H9 (cell line): Measurements from ENCODE around the gene CATSPER1. TPM values are rescaled to one million over a fixed set of nuclear protein-coding genes. Genes with fewer than 3 reads are reported as not detected.

Source experiments
- DNase-seq: peaks from one replicate; pipeline ENCODE4 v3.0.0-alpha.2; 2017
- H2AFZ ChIP-seq: one replicate; pipeline ENCODE4 v1.6.1; 2013; ENCODE audit warnings: mild to moderate bottlenecking, low read length, control low read depth, moderate library complexity
- H2AK5ac ChIP-seq: 2 replicates; pipeline ENCODE4 v1.6.1; 2013; ENCODE audit warnings: low read length, control low read depth, mixed read lengths; ENCODE audit not compliant: insufficient read length
- H2BK120ac ChIP-seq: one replicate; pipeline ENCODE4 v1.6.1; 2013; ENCODE audit warnings: low read depth, mild to moderate bottlenecking, low read length, control low read depth, inconsistent platforms; ENCODE audit not compliant: poor library complexity, severe bottlenecking
- H2BK12ac ChIP-seq: 2 replicates; pipeline ENCODE4 v1.6.1; 2013; ENCODE audit warnings: low read length, control low read depth, mixed read lengths, low read depth; ENCODE audit not compliant: insufficient read length
- H2BK15ac ChIP-seq: 2 replicates; pipeline ENCODE4 v1.6.1; 2013; ENCODE audit warnings: low read depth, low read length, control low read depth
- H2BK20ac ChIP-seq: one replicate; pipeline ENCODE4 v1.6.1; 2013; ENCODE audit warnings: low read depth, mild to moderate bottlenecking, low read length, control low read depth, inconsistent platforms; ENCODE audit not compliant: poor library complexity, severe bottlenecking
- H2BK5ac ChIP-seq: 2 replicates; pipeline ENCODE4 v1.6.1; 2013; ENCODE audit warnings: low read length, control low read depth, mixed read lengths; ENCODE audit not compliant: insufficient read length
- H3K14ac ChIP-seq: 2 replicates; pipeline ENCODE4 v1.6.1; 2013; ENCODE audit warnings: low read length, control low read depth; ENCODE audit not compliant: insufficient read depth
- H3K18ac ChIP-seq: 2 replicates; pipeline ENCODE4 v1.6.1; 2013; ENCODE audit warnings: low read depth, mild to moderate bottlenecking, mixed read lengths, low read length, control low read depth; ENCODE audit not compliant: insufficient read length
- H3K23ac ChIP-seq: 2 replicates; pipeline ENCODE4 v1.6.1; 2013; ENCODE audit warnings: low read length, control low read depth, mixed read lengths, low read depth; ENCODE audit not compliant: insufficient read length
- H3K23me2 ChIP-seq: 2 replicates; pipeline ENCODE4 v1.6.1; 2013; ENCODE audit warnings: low read depth, mild to moderate bottlenecking, mixed read lengths, low read length, control low read depth; ENCODE audit not compliant: insufficient read length, poor library complexity, severe bottlenecking
- H3K27ac ChIP-seq: 2 replicates; pipeline ENCODE4 v1.5.1; 2013; ENCODE audit warnings: low read length, control low read depth, mixed read lengths, low read depth; ENCODE audit not compliant: insufficient read length
- H3K27me3 ChIP-seq: 2 replicates; pipeline ENCODE4 v1.6.1; 2013; ENCODE audit warnings: low read length, control low read depth, inconsistent platforms; ENCODE audit not compliant: insufficient read depth
- H3K4ac ChIP-seq: 2 replicates; pipeline ENCODE4 v1.6.1; 2013; ENCODE audit warnings: low read depth, mild to moderate bottlenecking, control low read depth, inconsistent platforms, low read length, moderate library complexity
- H3K4me1 ChIP-seq: 2 replicates; pipeline ENCODE4 v1.6.1; 2013; ENCODE audit warnings: low read length, control low read depth, inconsistent platforms; ENCODE audit not compliant: insufficient read depth
- H3K4me2 ChIP-seq: 2 replicates; pipeline ENCODE4 v1.6.1; 2013; ENCODE audit warnings: low read length, control low read depth, mixed read lengths; ENCODE audit not compliant: insufficient read length, insufficient read depth
- H3K56ac ChIP-seq: 2 replicates; pipeline ENCODE4 v1.6.1; 2013; ENCODE audit warnings: low read depth, mild to moderate bottlenecking, mixed read lengths, low read length, control low read depth; ENCODE audit not compliant: insufficient read length
- H3K79me1 ChIP-seq: 2 replicates; pipeline ENCODE4 v1.6.1; 2013; ENCODE audit warnings: low read depth, mild to moderate bottlenecking, moderate library complexity, low read length, control low read depth, inconsistent platforms; ENCODE audit not compliant: insufficient read depth, poor library complexity, severe bottlenecking
- H3K79me2 ChIP-seq: 2 replicates; pipeline ENCODE4 v1.6.1; 2013; ENCODE audit warnings: low read length, control low read depth, inconsistent platforms; ENCODE audit not compliant: insufficient read depth
- H3K9ac ChIP-seq: 2 replicates; pipeline ENCODE4 v1.6.1; 2013; ENCODE audit warnings: low read length, control low read depth, mixed read lengths; ENCODE audit not compliant: insufficient read length; ENCODE audit errors: extremely low read depth
- H3K9me3 ChIP-seq: one replicate; pipeline ENCODE4 v1.6.1; 2013; ENCODE audit warnings: low read depth, low read length, inconsistent platforms; ENCODE audit not compliant: control insufficient read depth
- H3T11ph ChIP-seq: one replicate; pipeline ENCODE4 v1.6.1; 2013; ENCODE audit warnings: mild to moderate bottlenecking, low read length, control low read depth, inconsistent platforms
- H4K20me1 ChIP-seq: one replicate; pipeline ENCODE4 v1.6.1; 2013; ENCODE audit not compliant: control insufficient read depth, insufficient read length, insufficient read depth
- H4K5ac ChIP-seq: 2 replicates; pipeline ENCODE4 v1.6.1; 2013; ENCODE audit warnings: low read depth, mild to moderate bottlenecking, mixed read lengths, low read length, control low read depth; ENCODE audit not compliant: insufficient read length
- H4K8ac ChIP-seq: replicated peaks from 2 replicates; pipeline ENCODE4 v1.6.1; 2013; ENCODE audit warnings: low read length, control low read depth, mixed read lengths, low read depth; ENCODE audit not compliant: insufficient read length
- H4K91ac ChIP-seq: 2 replicates; pipeline ENCODE4 v1.6.1; 2013; ENCODE audit warnings: low read depth, mild to moderate bottlenecking, moderate library complexity, mixed read lengths, low read length, control low read depth; ENCODE audit not compliant: insufficient read length
- H3K27ac Mint-ChIP-seq, 3 experiments: 2 replicates in 2 of 3; 3 replicates in 1 of 3; pipeline ENCODE4 v1.8.0; 2020 to 2021; ENCODE audit warnings: mixed read lengths in 3 of 3, mild to moderate bottlenecking in 1 of 3, moderate library complexity in 1 of 3
- H3K27me3 Mint-ChIP-seq: 2 replicates; pipeline ENCODE4 v1.8.0; 2021; ENCODE audit warnings: low read depth, mild to moderate bottlenecking, moderate library complexity, mixed read lengths
- H3K36me3 Mint-ChIP-seq, 3 experiments: 2 replicates in 2 of 3; 3 replicates in 1 of 3; pipeline ENCODE4 v1.8.0; 2020 to 2021; ENCODE audit warnings: low read depth in 3 of 3, mixed read lengths in 3 of 3; ENCODE audit not compliant: insufficient read depth in 1 of 3
- H3K4me1 Mint-ChIP-seq, 2 experiments: 2 replicates each; pipeline ENCODE4 v1.8.0; 2020; ENCODE audit warnings: mixed read lengths in 2 of 2
- H3K4me3 Mint-ChIP-seq, 2 experiments: 2 replicates in 1 of 2; 3 replicates in 1 of 2; pipeline ENCODE4 v1.8.0; 2020 to 2021; ENCODE audit warnings: mild to moderate bottlenecking in 2 of 2, mixed read lengths in 2 of 2, moderate library complexity in 1 of 2
- H3K9me3 Mint-ChIP-seq, 2 experiments: 2 replicates in 1 of 2; 3 replicates in 1 of 2; pipeline ENCODE4 v1.8.0; 2020; ENCODE audit warnings: mild to moderate bottlenecking in 2 of 2, mixed read lengths in 2 of 2, moderate library complexity in 1 of 2
- CTCF ChIP-seq: fragments of 200-600 bp; sonication (generic); conservative IDR thresholded peaks from 3 replicates; pipeline ENCODE4 v1.8.0; 2021; ENCODE audit warnings: antibody characterized with exemption, mild to moderate bottlenecking
- WGBS: extraction: QIAGEN DNeasy Blood & Tissue Kit; methylation state at CpG from one replicate; pipeline ENCODE4 v1.1.7; 2013; ENCODE audit warnings: missing lambda C conversion rate, low lambda C conversion rate, mixed read lengths; ENCODE audit not compliant: insufficient read length; ENCODE audit errors: extremely low coverage; 5-methylcytosine and 5-hydroxymethylcytosine counted together
- total RNA-seq: library from RNA; stranded (reverse); gene quantifications from 2 replicates; pipeline ENCODE4 v1.2.1, GENCODE V29; 2021

CATSPER1 gene
- total RNA-seq, 1 experiment from 2014 or later: not detected

GRCh38 chr11:66051371-66051765 is 25.1 kb upstream of the CATSPER1 start:
- Mint-ChIP-seq H3K36me3 (peaks cover 22 to 36% (median 35%) of the 10 kb centered on the region in 3 experiments), H3K4me3 (peak overlapping the region; percentile 95 to 99), H3K27ac (peak overlapping the region; percentile 34 to 97 (median 93); a peak in 6 of 7 replicates), H3K9me3 (no peaks in the 10 kb centered on the region), H3K4me1 (peaks cover 27 to 38% of the 10 kb centered on the region in 2 experiments), H3K27me3 (no peaks in the 10 kb centered on the region; the same call in 1 of the 2 replicates)
- H4K8ac ChIP-seq: no peak overlapping the region
- H4K5ac ChIP-seq: no peak overlapping the region
- H3K9ac ChIP-seq: peak overlapping the region; percentile 40
- peaks cover 12% of the 10 kb centered on the region; the same call in 1 of the 2 replicates for H3K79me2 ChIP-seq
- peaks cover 3% of the 10 kb centered on the region for H4K20me1 ChIP-seq
- no peak overlapping the region for H2BK5ac ChIP-seq
- H2BK20ac ChIP-seq: no peak overlapping the region
- no peak overlapping the region for H3T11ph ChIP-seq
- H3K27ac ChIP-seq: no peak overlapping the region
- no peak overlapping the region for H2AK5ac ChIP-seq
- no peak overlapping the region; the same call in 1 of the 2 replicates for H3K14ac ChIP-seq
- DNase-seq: no peak
- no peak overlapping the region for H4K91ac ChIP-seq
- peaks cover 9% of the 10 kb centered on the region for H3K79me1 ChIP-seq
- no peak overlapping the region for H3K18ac ChIP-seq
- H2AFZ ChIP-seq: no peak overlapping the region
- H3K4me2 ChIP-seq: peak overlapping the region; percentile 44
- TF ChIP-seq CTCF: no peak
- H3K23me2 ChIP-seq: peaks cover 15% of the 10 kb centered on the region
- no peaks in the 10 kb centered on the region for H3K9me3 ChIP-seq
- H2BK12ac ChIP-seq: no peak overlapping the region
- H2BK120ac ChIP-seq: no peak overlapping the region
- H3K23ac ChIP-seq: no peak overlapping the region
- H3K4ac ChIP-seq: no peak overlapping the region
- no peak overlapping the region for H3K56ac ChIP-seq
- H3K4me1 ChIP-seq: peaks cover 6% of the 10 kb centered on the region; the same call in 1 of the 2 replicates
- no peak overlapping the region for H2BK15ac ChIP-seq
- WGBS: no CpG with 5 or more reads among the region's 12 CpGs
- no peaks in the 10 kb centered on the region for H3K27me3 ChIP-seq
